K562 (cell line): ENCODE measurements around the gene ATP5ME. TPM values are rescaled to one million over a fixed set of nuclear protein-coding genes. Genes with fewer than 3 reads are reported as not detected.
A peak's percentile ranks its signal among the peaks of the same experiment; 100 is the strongest.

Experiments used
- ATAC-seq: fragments of 200-7000 bp; cut with Tn5 transposase; 3 replicates; pipeline ENCODE4 v1.9.1; 2020; ENCODE audit warnings: moderate library complexity
- BruUV-seq: library from RNA; stranded (reverse); fragments of 400-500 nt; replicated peaks from 2 replicates; lab custom pipeline; 2021; lab: Mats Ljungman, UMichigan
- CTCF ChIA-PET: fragments of 300-600 bp; formaldehyde crosslinking; extraction: SDS; loops from one replicate; lab custom pipeline; 2021; ENCODE audit warnings: low intra/inter-chr PET ratio; lab: Yijun Ruan, JAX
- POLR2A ChIA-PET: fragments of 300-600, 350-650 bp; sonication (Branson Sonifier 250); formaldehyde crosslinking; extraction: SDS; loops from one replicate; lab custom pipeline; 2021; ENCODE audit warnings: antibody characterized with exemption, inconsistent platforms; lab: Yijun Ruan, JAX
- DNase-seq, 4 experiments: peaks; one replicate each; pipeline versions ENCODE4 v3.0.0 to v3.0.0-alpha.2; 2011 to 2018; ENCODE audit warnings: low spot score in 3 of 4, mixed read lengths in 3 of 4; ENCODE audit errors: extremely low read depth in 1 of 4
- FAIRE-seq: peaks from 2 replicates; lab custom pipeline; 2011; peaks lifted over from hg19 to GRCh38; lab: Jason Lieb, UNC
- H2AFZ ChIP-seq: 2 replicates; pipeline ENCODE4 v1.6.0; 2011; ENCODE audit warnings: low read depth, low read length, control low read depth, inconsistent platforms
- H3K27ac ChIP-seq: fragments of 200-600 bp; 3 replicates; pipeline ENCODE4 v1.8.0; 2011; ENCODE audit warnings: low read depth, mild to moderate bottlenecking, control low read depth, inconsistent platforms, low read length, moderate library complexity, mixed read lengths; ENCODE audit errors: extremely low read depth
- H3K27me3 ChIP-seq, 2 experiments: fragments of 300-600 bp in 1 of 2; 2 replicates in 1 of 2; 3 replicates in 1 of 2; pipeline versions ENCODE4 v1.6.0 to v1.8.0; 2011; ENCODE audit warnings: inconsistent platforms in 2 of 2, low read length in 2 of 2, mild to moderate bottlenecking in 1 of 2, mixed read lengths in 1 of 2, moderate library complexity in 1 of 2; ENCODE audit not compliant: control insufficient read depth in 2 of 2, insufficient read depth in 2 of 2
- H3K36me3 ChIP-seq: fragments of 300-600 bp; 3 replicates; pipeline ENCODE4 v1.8.0; 2011; ENCODE audit warnings: mild to moderate bottlenecking, low read length, inconsistent platforms; ENCODE audit not compliant: control insufficient read depth, insufficient read depth
- H3K4me1 ChIP-seq, 2 experiments: fragments of 200-600 bp in 1 of 2; replicated peaks in 1 of 2; 2 replicates in 1 of 2; 3 replicates in 1 of 2; pipeline versions ENCODE4 v1.5.1 to v1.8.0; 2011; ENCODE audit warnings: inconsistent platforms in 2 of 2, low read length in 2 of 2, mild to moderate bottlenecking in 1 of 2, mixed read lengths in 1 of 2, moderate library complexity in 1 of 2; ENCODE audit not compliant: control insufficient read depth in 2 of 2, insufficient read depth in 2 of 2
- H3K4me2 ChIP-seq: 2 replicates; pipeline ENCODE4 v1.6.1; 2011; ENCODE audit warnings: low read length, control low read depth, inconsistent platforms, mixed read lengths; ENCODE audit not compliant: insufficient read depth
- H3K4me3 ChIP-seq: fragments of 200-600 bp; sonication (generic), shearing (Covaris generic); 2 replicates; pipeline ENCODE4 v1.5.1; 2016; ENCODE audit warnings: control low read depth, inconsistent platforms
- H3K79me2 ChIP-seq: fragments of 200-600 bp; 3 replicates; pipeline ENCODE4 v1.8.0; 2011; ENCODE audit warnings: low read length, inconsistent platforms; ENCODE audit not compliant: control insufficient read depth, insufficient read depth
- H3K9ac ChIP-seq, 2 experiments: 2 replicates each; pipeline versions ENCODE4 v1.6.0 to v1.6.1; 2011; ENCODE audit warnings: low read depth in 2 of 2, low read length in 2 of 2, control low read depth in 1 of 2, inconsistent platforms in 1 of 2, mild to moderate bottlenecking in 1 of 2, mixed read lengths in 1 of 2; ENCODE audit not compliant: insufficient read depth in 1 of 2
- H3K9me1 ChIP-seq: one replicate; pipeline ENCODE4 v1.6.0; 2011; ENCODE audit warnings: inconsistent platforms, mild to moderate bottlenecking, low read length, moderate library complexity; ENCODE audit not compliant: control insufficient read depth, insufficient read depth
- H3K9me3 ChIP-seq: replicated peaks from 2 replicates; pipeline ENCODE4 v1.5.1; 2011; ENCODE audit warnings: low read depth, low read length, inconsistent platforms; ENCODE audit not compliant: control insufficient read depth, insufficient read depth
- H4K20me1 ChIP-seq: replicated peaks from 2 replicates; pipeline ENCODE4 v1.6.1; 2011; ENCODE audit warnings: low read length, inconsistent platforms, mixed read lengths; ENCODE audit not compliant: control insufficient read depth, insufficient read depth
- MIER1 ChIP-seq: fragments of 450-650 bp; IDR thresholded peaks from 2 replicates; pipeline ENCODE4 v1.6.1; 2016; ENCODE audit warnings: antibody characterized with exemption, mild to moderate bottlenecking, low read depth
- RFX1 ChIP-seq: fragments of 450-650 bp; IDR thresholded peaks from 2 replicates; pipeline ENCODE4 v1.6.1; 2016; ENCODE audit warnings: mild to moderate bottlenecking, moderate library complexity
- WGBS: fragments of 100-300 bp; shearing (Covaris generic); methylation state at CpG from one replicate; pipeline ENCODE4 v1.1.6; 2016; ENCODE audit warnings: low coverage, mixed read lengths; ENCODE audit not compliant: insufficient coverage; ENCODE audit errors: missing lambda C conversion rate; 5-methylcytosine and 5-hydroxymethylcytosine counted together
- in situ Hi-C: fragments of 300-500 bp; cut with MboI; formaldehyde crosslinking; loops from 4 replicates; pipeline ENCODE4 v1.15.0; 2018; ENCODE audit warnings: inconsistent platforms, mixed read lengths
- intact Hi-C: fragments of 100-400 bp; cut with micrococcal nuclease; formaldehyde crosslinking; loops from 2 replicates; pipeline ENCODE4 v1.14.2; 2022
- polyA plus RNA-seq, 8 experiments: library from polyadenylated mRNA; depleted of rRNA in 4 of 8; stranded (reverse) in 5 of 8; unstranded in 3 of 8; fragments of >200 nt; fragmentation: Nextera tagmentation in 2 of 8; fragmentation: Illumina TruSeq in 1 of 8; extraction: Ambion mirVana in 2 of 8; extraction: Trizol in 1 of 8; gene quantifications; 2 replicates each; pipeline versions ENCODE4 v1.2.1 to v1.2.3, GENCODE V29; 2011 to 2014; ENCODE audit warnings: inconsistent platforms in 1 of 8, missing spikeins in 1 of 8
- total RNA-seq, 7 experiments: library from RNA; depleted of rRNA in 6 of 7; stranded (reverse); fragments of >200 nt in 6 of 7; fragmentation: Illumina TruSeq in 2 of 7; extraction: Trizol in 2 of 7; gene quantifications; 2 replicates each; pipeline versions ENCODE4 v1.2.1 to v1.2.3, GENCODE V29; 2011 to 2021; ENCODE audit warnings: low replicate concordance in 1 of 7
- TF ChIP-seq, protein P1 (sequence below): sonication (generic); formaldehyde crosslinking; IDR thresholded peaks from 2 replicates; pipeline ENCODE4 v1.8.0; 2022; ENCODE audit warnings: missing genetic modification reagents, mild to moderate bottlenecking, moderate library complexity, borderline replicate concordance

ATP5ME gene
- total and polyA plus RNA-seq, 9 of the 15 experiments (the other 6 are each of a cell fraction or from before 2014, with no cell fraction given): 509 to 2,480 (median 887) TPM

DNA sequence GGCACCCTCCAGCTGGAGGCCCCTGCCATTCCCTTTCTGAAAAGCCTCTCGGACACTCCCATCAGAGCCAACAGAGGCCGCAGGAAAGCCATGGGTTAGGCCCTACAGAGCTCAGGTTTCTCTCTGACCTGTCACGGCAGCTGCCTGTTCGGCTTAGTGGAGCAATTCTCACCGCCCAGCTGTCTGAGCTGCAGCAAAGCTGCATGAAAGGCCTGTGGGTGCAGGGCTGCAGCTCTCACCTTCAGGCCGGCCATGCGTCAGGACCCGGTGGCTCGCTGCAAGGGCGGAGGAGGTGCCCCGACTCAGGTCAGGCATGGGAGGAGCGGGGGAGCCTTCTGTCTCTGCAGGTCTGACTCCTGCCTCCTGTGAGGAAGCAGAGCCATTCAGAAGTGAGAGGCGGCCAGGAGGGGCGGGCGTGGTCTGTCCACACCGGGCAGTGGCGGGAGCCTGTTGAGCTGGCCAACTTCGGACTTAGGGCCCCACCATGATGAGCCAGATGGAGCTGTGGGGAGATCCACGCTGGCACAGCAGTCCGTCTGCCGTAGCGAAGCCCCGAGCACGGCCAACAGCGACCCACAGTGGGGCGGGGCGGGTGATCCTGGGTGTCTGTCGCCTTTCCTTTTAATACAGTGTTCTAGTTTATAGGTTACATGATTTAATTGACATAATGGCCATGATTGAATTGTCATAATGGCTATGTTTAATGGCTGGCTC lies 25.3 kb downstream of the ATP5ME start:
- CTCF ChIA-PET: no interaction called here
- Histone ChIP-seq H3K9me3 (peaks cover 2% of the 10 kb centered on the region; the same call in 1 of the 2 replicates), H3K9ac (peak overlapping the region in 1 of 2 experiments; percentile 24; a peak in 1 of 4 replicates), H3K4me3 (no peak overlapping the region), H4K20me1 (no peaks in the 10 kb centered on the region), H3K27me3 (peaks cover 39 to 74% of the 10 kb centered on the region in 2 experiments; a peak in 3 of 5 replicates), H3K4me2 (no peak overlapping the region), H3K4me1 (peaks cover 0 to 48% of the 10 kb centered on the region in 2 experiments; a peak in 2 of 5 replicates), H3K36me3 (no peaks in the 10 kb centered on the region), H2AFZ (peak overlapping the region; percentile 61), H3K79me2 (no peaks in the 10 kb centered on the region), H3K27ac (no peak overlapping the region), H3K9me1 (no peaks in the 10 kb centered on the region)
- no peak for TF ChIP-seq RFX1
- TF ChIP-seq, protein P1, sequence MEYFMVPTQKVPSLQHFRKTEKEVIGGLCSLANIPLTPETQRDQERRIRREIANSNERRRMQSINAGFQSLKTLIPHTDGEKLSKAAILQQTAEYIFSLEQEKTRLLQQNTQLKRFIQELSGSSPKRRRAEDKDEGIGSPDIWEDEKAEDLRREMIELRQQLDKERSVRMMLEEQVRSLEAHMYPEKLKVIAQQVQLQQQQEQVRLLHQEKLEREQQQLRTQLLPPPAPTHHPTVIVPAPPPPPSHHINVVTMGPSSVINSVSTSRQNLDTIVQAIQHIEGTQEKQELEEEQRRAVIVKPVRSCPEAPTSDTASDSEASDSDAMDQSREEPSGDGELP: 0 out of 2 replicates have a peak, but pooled peaks have one; percentile 28
- no peak for TF ChIP-seq MIER1
- ATAC-seq (peak; percentile 54), FAIRE-seq (no peak), DNase-seq (no peak)
- no TSS peak for BruUV-seq
- intact Hi-C loops (no loop called here), in situ Hi-C loops (no loop called here)
- POLR2A ChIA-PET: interaction anchor here (0.8 kb wide), 1 partner anchor 104 kb away, joined by 3 read pairs; no protein-coding TSS in a partner anchor
- 30% methylated on average over 26 of the region's 28 CpGs for WGBS
